Esophagus squamous epithelium (tissue), 5 donors: Measurements from ENCODE around the gene CAMK1D. TPM values are rescaled to one million over a fixed set of nuclear protein-coding genes. Genes with fewer than 3 reads are reported as not detected.
A peak's percentile ranks its signal among the peaks of the same experiment; 100 is the strongest.

ENCODE experiments used
- DNase-seq: peaks from one replicate; lab custom pipeline; 2025; lab: John Stamatoyannopoulos, UW
- H3K27ac ChIP-seq, 4 donors: fragments of 200-600 bp; sonication (generic); one replicate each; pipeline ENCODE4 v1.5.1; 2016 to 2019; ENCODE audit warnings: mild to moderate bottlenecking in 1 of 4
- H3K27me3 ChIP-seq, 4 donors: fragments of 200-600 bp; sonication (generic); 1 replicate in 3 of 4; 2 replicates in 1 of 4; pipeline versions ENCODE4 v1.5.1 to v1.6.0; 2017 to 2021; ENCODE audit warnings: antibody characterized with exemption in 1 of 4
- H3K36me3 ChIP-seq, 3 donors: fragments of 200-600 bp; sonication (generic); one replicate each; pipeline ENCODE4 v1.5.1; 2016 to 2019
- H3K4me1 ChIP-seq, 3 donors: fragments of 200-600 bp; sonication (generic); one replicate each; pipeline ENCODE4 v1.5.1; 2017 to 2019
- H3K4me3 ChIP-seq, 4 donors: fragments of 200-600 bp; sonication (generic); 1 replicate in 3 of 4; 2 replicates in 1 of 4; pipeline ENCODE4 v1.5.1; 2016 to 2019; ENCODE audit warnings: mild to moderate bottlenecking in 2 of 4, moderate library complexity in 1 of 4
- H3K9me3 ChIP-seq, 3 donors: fragments of 200-600 bp; sonication (generic); one replicate each; pipeline ENCODE4 v1.5.1; 2016 to 2019
- CTCF ChIP-seq, 6 experiments: fragments of 450-650 bp in 4 of 6; fragments of 200-600 bp in 2 of 6; sonication (generic) in 2 of 6; IDR thresholded peaks; one replicate each; pipeline ENCODE4 v1.5.1; 2016 to 2019; ENCODE audit warnings: antibody characterized with exemption in 6 of 6, mild to moderate bottlenecking in 4 of 6, moderate library complexity in 4 of 6
- POLR2A ChIP-seq, 4 donors: fragments of 450-650 bp; IDR thresholded peaks; one replicate each; pipeline ENCODE4 v1.6.1; 2017; ENCODE audit warnings: antibody characterized with exemption in 4 of 4, mild to moderate bottlenecking in 4 of 4, moderate library complexity in 3 of 4
- WGBS, 2 donors: methylation state at CpG; one replicate each; pipeline ENCODE4 v1.1.5; 2018; 5-methylcytosine and 5-hydroxymethylcytosine counted together
- intact Hi-C: fragments of 100-400 bp; cut with DNase I; formaldehyde crosslinking; loops from one replicate; pipeline ENCODE4 v1.15.0; 2022
- total RNA-seq, 4 donors: library from RNA; depleted of rRNA; stranded (reverse); fragments of >200 nt; gene quantifications; one replicate each; pipeline ENCODE4 v1.1.0, GENCODE V29; 2016
- donor health status: DM: yes; HTN: yes; CAD: no.

CAMK1D gene
- total RNA-seq, 4 donors from 2014 or later, result 3.8 to 11.8 (median 9.9) TPM

DNA sequence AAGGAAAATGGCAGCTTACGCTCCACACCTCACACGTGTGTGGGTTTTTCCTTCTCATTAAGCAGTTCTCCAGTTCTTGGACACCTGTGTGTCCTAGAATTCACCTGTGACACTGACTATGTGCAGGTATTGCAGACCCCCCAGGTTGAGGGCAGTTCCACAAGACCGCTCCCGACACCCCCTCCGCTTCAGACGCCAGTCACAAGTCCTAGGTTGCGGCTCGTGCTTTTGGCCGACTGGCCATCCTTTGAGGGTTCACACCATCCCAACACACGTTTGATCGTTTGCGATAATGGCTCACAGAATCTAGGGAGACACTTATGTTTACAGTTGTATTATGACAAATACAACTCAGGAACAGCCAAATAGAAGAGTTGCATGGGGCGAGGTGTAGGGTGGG is 44.5 kb downstream of the CAMK1D start:
- no peak for TF ChIP-seq POLR2A (IDR thresholded peaks at IDR 0.05)
- Histone ChIP-seq H3K36me3 (no peaks in the 10 kb centered on the region), H3K27me3 (no peaks in the 10 kb centered on the region), H3K9me3 (no peaks in the 10 kb centered on the region), H3K27ac (no peak overlapping the region), H3K4me1 (peaks cover 0 to 30% (median 4%) of the 10 kb centered on the region in 3 donors), H3K4me3 (no peak overlapping the region)
- 94 to 98% methylated on average over 6 to 13 of the region's 13 CpGs for WGBS, 2 donors
- intact Hi-C loops, result no loop called here
- no peak for DNase-seq

- intact Hi-C loops, result no loop called here
- whole genome bisulfite sequencing, 2 donors, result 75 to 88% methylated on average over 8 of the region's 8 CpGs
- no peaks in the 10 kb centered on the region for H3K27me3 ChIP-seq
- H3K4me1 ChIP-seq, result peaks cover 0 to 24% (median 0%) of the 10 kb centered on the region in 3 donors
- H3K9me3 ChIP-seq, result no peaks in the 10 kb centered on the region
- TF ChIP-seq POLR2A (IDR thresholded peaks at IDR 0.05) (no peak), CTCF (IDR thresholded peaks at IDR 0.05) (no peak)
- no peak overlapping the region for H3K27ac ChIP-seq
- H3K4me3 ChIP-seq, result no peak overlapping the region
- DNase-seq, result no peak
- no peaks in the 10 kb centered on the region for H3K36me3 ChIP-seq
Measured at GRCh38 chr10:12394241-12395033, 45.1 kb downstream of the CAMK1D start.

DNA sequence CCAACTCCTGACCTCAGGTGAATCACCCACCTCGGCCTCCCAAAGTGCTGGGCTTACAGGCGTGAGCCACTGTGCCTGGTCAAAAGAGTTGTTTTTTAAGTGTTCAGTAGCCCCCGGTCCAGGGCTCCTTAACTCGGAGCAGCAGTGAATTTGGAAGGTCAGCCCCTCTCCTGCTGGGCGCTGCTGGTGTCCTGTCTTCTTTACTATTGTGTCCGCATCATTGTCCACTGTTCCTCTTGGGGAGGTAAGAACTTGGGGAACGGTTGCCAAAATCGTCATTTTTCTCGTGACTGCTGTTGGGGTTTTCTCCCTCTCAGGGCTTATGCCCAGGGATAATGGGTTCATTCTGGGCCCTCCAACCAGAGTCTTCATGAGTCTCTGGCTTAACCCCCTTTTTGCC is 46.7 kb downstream of the CAMK1D start:
- Histone ChIP-seq H3K4me3 (no peak overlapping the region), H3K9me3 (no peaks in the 10 kb centered on the region), H3K36me3 (no peaks in the 10 kb centered on the region), H3K27ac (peak overlapping the region in 1 of 4 donors; percentile 7), H3K27me3 (no peaks in the 10 kb centered on the region), H3K4me1 (peaks cover 0 to 8% (median 0%) of the 10 kb centered on the region in 3 donors)
- DNase-seq, result no peak
- intact Hi-C loops, result no loop called here
- no peak for TF ChIP-seq POLR2A (IDR thresholded peaks at IDR 0.05)
- no peak for TF ChIP-seq CTCF (IDR thresholded peaks at IDR 0.05)
- WGBS, 2 donors, result 89 to 98% methylated on average over 9 of the region's 9 CpGs

DNA sequence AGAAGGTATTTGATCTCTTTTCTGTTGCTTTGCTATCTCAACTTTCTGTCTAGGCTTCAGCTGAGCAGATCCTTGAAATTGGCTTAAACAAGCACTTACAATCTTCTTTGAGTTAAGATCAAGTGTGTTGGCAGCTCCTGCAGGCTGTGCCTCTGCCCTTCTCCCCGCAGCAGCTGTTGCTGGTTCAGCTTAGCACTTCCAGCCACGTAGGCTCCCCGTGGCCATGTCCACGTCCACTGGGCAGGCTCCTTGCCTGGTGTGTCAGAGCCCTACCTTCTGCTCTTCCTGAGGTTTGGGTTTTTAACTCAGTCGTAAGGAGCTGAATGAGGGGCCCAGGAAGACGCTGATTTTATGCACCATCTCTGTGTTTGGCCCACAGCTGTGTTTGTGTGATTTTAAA is 47.2 kb downstream of the CAMK1D start:
- WGBS, 2 donors, result 81 to 86% methylated on average over 5 to 6 of the region's 6 CpGs
- Histone ChIP-seq H3K4me1 (peaks cover 0 to 5% (median 0%) of the 10 kb centered on the region in 3 donors), H3K9me3 (no peaks in the 10 kb centered on the region), H3K27me3 (no peaks in the 10 kb centered on the region), H3K36me3 (no peaks in the 10 kb centered on the region), H3K4me3 (no peak overlapping the region), H3K27ac (peak overlapping the region in 2 of 4 donors; percentile 7 to 25)
- TF ChIP-seq POLR2A (IDR thresholded peaks at IDR 0.05), result no peak
- TF ChIP-seq CTCF (IDR thresholded peaks at IDR 0.05), result no peak
- intact Hi-C loops, result no loop called here
- DNase-seq, result no peak

GRCh38 chr10:12397147-12397896 is 48.0 kb downstream of the CAMK1D start:
- TF ChIP-seq POLR2A (IDR thresholded peaks at IDR 0.05), result no peak
- TF ChIP-seq CTCF (IDR thresholded peaks at IDR 0.05), result no peak
- H3K9me3 ChIP-seq, result no peaks in the 10 kb centered on the region
- no peaks in the 10 kb centered on the region for H3K36me3 ChIP-seq
- H3K27ac ChIP-seq, result peak overlapping the region in 2 of 4 donors; percentile 7 to 25
- 81 to 87% methylated on average over 8 to 10 of the region's 10 CpGs for WGBS, 2 donors
- intact Hi-C loops, result no loop called here
- no peaks in the 10 kb centered on the region for H3K27me3 ChIP-seq
- no peak overlapping the region for H3K4me3 ChIP-seq
- no peak for DNase-seq
- H3K4me1 ChIP-seq, result peaks cover 0 to 5% (median 0%) of the 10 kb centered on the region in 3 donors
